GM12878 (cell line): ENCODE data around the gene CHPF2. TPM values are rescaled to one million over a fixed set of nuclear protein-coding genes. Genes with fewer than 3 reads are reported as not detected.

Experiments
- ATAC-seq: fragments of 200-7000 bp; cut with Tn5 transposase; 3 replicates; pipeline ENCODE4 v1.9.1; 2020; ENCODE audit warnings: mild to moderate bottlenecking, moderate library complexity
- Bru-seq: library from RNA; stranded (reverse); fragments of 400-500 nt; gene quantifications from one replicate; lab custom pipeline; 2021; lab: Mats Ljungman, UMichigan
- BruChase-seq, 2 experiments: library from RNA; stranded (reverse); fragments of 400-500 nt; gene quantifications; one replicate each; lab custom pipeline; 2021; lab: Mats Ljungman, UMichigan
- BruUV-seq: library from RNA; stranded (reverse); fragments of 400-500 nt; replicated peaks from 2 replicates; lab custom pipeline; 2021; lab: Mats Ljungman, UMichigan
- CTCF ChIA-PET: fragments of 300-600 bp; sonication (Branson Sonifier 250); formaldehyde crosslinking; extraction: SDS; loops from one replicate; lab custom pipeline; 2021; ENCODE audit warnings: inconsistent platforms; lab: Yijun Ruan, JAX
- POLR2A ChIA-PET: fragments of 350-600 bp; formaldehyde crosslinking; extraction: SDS; loops from one replicate; lab custom pipeline; 2021; ENCODE audit warnings: inconsistent platforms; lab: Charles Lee
- RAD21 ChIA-PET: fragments of 300-600 bp; sonication (Branson Sonifier 250); formaldehyde crosslinking; loops from one replicate; lab custom pipeline; 2023; ENCODE audit warnings: antibody characterized with exemption; ENCODE audit not compliant: unreplicated experiment; lab: Charles Lee
- SMC1A ChIA-PET: fragments of 300-600 bp; sonication (Branson Sonifier 250); formaldehyde crosslinking; loops from one replicate; lab custom pipeline; 2023; ENCODE audit not compliant: unreplicated experiment, uncharacterized antibody; lab: Charles Lee
- DNase-seq: peaks from one replicate; pipeline ENCODE4 v3.0.0-alpha.2; 2011; ENCODE audit warnings: low read depth, low spot score
- FAIRE-seq: peaks from 3 replicates; lab custom pipeline; 2011; peaks lifted over from hg19 to GRCh38; lab: Jason Lieb, UNC
- H2AFZ ChIP-seq: 2 replicates; pipeline ENCODE4 v1.6.0; 2011; ENCODE audit warnings: low read depth, low read length, control low read depth; ENCODE audit not compliant: control insufficient read depth
- H3K27ac ChIP-seq: 2 replicates; pipeline ENCODE4 v1.5.1; 2011; ENCODE audit warnings: control low read depth; ENCODE audit not compliant: control insufficient read depth, insufficient read depth
- H3K27me3 ChIP-seq, 2 experiments: replicated peaks in 1 of 2; 2 replicates each; pipeline versions ENCODE4 v1.6.0 to v1.6.1; 2011; ENCODE audit warnings: low read length in 1 of 2; ENCODE audit not compliant: control insufficient read depth in 2 of 2, insufficient read depth in 2 of 2
- H3K36me3 ChIP-seq, 2 experiments: 2 replicates each; pipeline ENCODE4 v1.5.1; 2011; ENCODE audit warnings: low read length in 1 of 2; ENCODE audit not compliant: control insufficient read depth in 2 of 2, insufficient read depth in 2 of 2
- H3K4me1 ChIP-seq: 2 replicates; pipeline ENCODE4 v1.6.1; 2011; ENCODE audit warnings: mild to moderate bottlenecking, low read length, moderate library complexity, mixed read lengths; ENCODE audit not compliant: control insufficient read depth, insufficient read depth
- H3K4me2 ChIP-seq: 2 replicates; pipeline ENCODE4 v1.6.0; 2011; ENCODE audit warnings: control low read depth; ENCODE audit not compliant: control insufficient read depth, insufficient read depth
- H3K4me3 ChIP-seq: fragments of 200-600 bp; sonication (generic); 2 replicates; pipeline ENCODE4 v1.5.1; 2016
- H3K79me2 ChIP-seq: 2 replicates; pipeline ENCODE4 v1.6.0; 2011; ENCODE audit warnings: low read length; ENCODE audit not compliant: control insufficient read depth, insufficient read depth
- H3K9ac ChIP-seq: 2 replicates; pipeline ENCODE4 v1.8.0; 2011; ENCODE audit warnings: low read length, control low read depth, mixed read lengths; ENCODE audit not compliant: control insufficient read depth, insufficient read depth
- H3K9me3 ChIP-seq: replicated peaks from 3 replicates; pipeline ENCODE4 v1.5.1; 2011; ENCODE audit warnings: mild to moderate bottlenecking, low read length; ENCODE audit not compliant: control insufficient read depth, insufficient read depth
- H4K20me1 ChIP-seq: 2 replicates; pipeline ENCODE4 v1.6.0; 2011; ENCODE audit not compliant: control insufficient read depth, insufficient read depth
- BACH1 ChIP-seq: fragments of 450-650 bp; IDR thresholded peaks from 2 replicates; pipeline ENCODE4 v1.6.1; 2017; ENCODE audit warnings: mild to moderate bottlenecking, borderline replicate concordance
- BMI1 ChIP-seq: fragments of 450-650 bp; IDR thresholded peaks from 2 replicates; pipeline ENCODE4 v1.6.1; 2016; ENCODE audit warnings: mild to moderate bottlenecking, moderate library complexity, borderline replicate concordance
- EP300 ChIP-seq, 2 experiments: fragments of 150-350 bp in 1 of 2; IDR thresholded peaks; 2 replicates each; pipeline ENCODE4 v1.6.1; 2011 to 2012; ENCODE audit warnings: low read depth in 2 of 2, low read length in 2 of 2, borderline replicate concordance in 1 of 2, improper control_type of control experiment in 1 of 2, inconsistent platforms in 1 of 2; ENCODE audit not compliant: control insufficient read depth in 1 of 2
- MEF2B ChIP-seq: fragments of 450-650 bp; IDR thresholded peaks from 2 replicates; pipeline ENCODE4 v1.6.1; 2018; ENCODE audit warnings: mild to moderate bottlenecking, moderate library complexity; ENCODE audit not compliant: partially characterized antibody, poor library complexity, severe bottlenecking
- NR2C1 ChIP-seq: fragments of 450-650 bp; IDR thresholded peaks from 2 replicates; pipeline ENCODE4 v1.6.1; 2017; ENCODE audit warnings: antibody characterized with exemption, mild to moderate bottlenecking, moderate library complexity
- POLR2AphosphoS5 ChIP-seq: IDR thresholded peaks from 2 replicates; pipeline ENCODE4 v1.6.1; 2011; ENCODE audit warnings: mild to moderate bottlenecking, low read length, inconsistent platforms
- RUNX3 ChIP-seq: IDR thresholded peaks from 2 replicates; pipeline ENCODE4 v1.6.1; 2012; ENCODE audit warnings: low read length, inconsistent platforms
- SP1 ChIP-seq: IDR thresholded peaks from one replicate; pipeline ENCODE4 v1.6.1; 2011; ENCODE audit warnings: low read depth, low read length
- ZNF622 ChIP-seq: fragments of 450-650 bp; IDR thresholded peaks from 2 replicates; pipeline ENCODE4 v1.6.1; 2017; ENCODE audit warnings: mild to moderate bottlenecking, inconsistent platforms
- WGBS: methylation state at CpG from one replicate; pipeline ENCODE4 v1.1.6; 2016; ENCODE audit warnings: low lambda C conversion rate; ENCODE audit not compliant: insufficient replicate concordance, insufficient coverage; ENCODE audit errors: missing lambda C conversion rate; 5-methylcytosine and 5-hydroxymethylcytosine counted together
- in situ Hi-C: fragments of 300-500 bp; cut with MboI; formaldehyde crosslinking; loops from 9 replicates; pipeline ENCODE4 v1.14.3; 2018; ENCODE audit warnings: mixed read lengths
- intact Hi-C: fragments of 100-400 bp; cut with micrococcal nuclease; formaldehyde crosslinking; loops from one replicate; pipeline ENCODE4 v1.14.2; 2022; ENCODE audit not compliant: unreplicated experiment
- long read RNA-seq, 2 experiments: library from polyadenylated mRNA; unstranded; transcript quantifications; one replicate each; pipeline ENCODE4 v2.0.0, GENCODE V29; 2019 to 2020
- polyA minus RNA-seq, 3 experiments: library from RNA; depleted of rRNA, polyadenylated mRNA; stranded (reverse); fragments of >200 nt; gene quantifications; 2 replicates each; pipeline ENCODE4 v1.2.3, GENCODE V29; 2011
- polyA plus RNA-seq, 11 experiments: library from polyadenylated mRNA; depleted of rRNA in 4 of 11; unstranded in 6 of 11; stranded (reverse) in 5 of 11; fragments of >200 nt; fragmentation: Nextera tagmentation in 4 of 11; fragmentation: Illumina TruSeq in 1 of 11; extraction: Ambion mirVana in 4 of 11; extraction: Trizol in 1 of 11; gene quantifications; 1 replicate in 1 of 11; 2 replicates in 10 of 11; pipeline versions ENCODE4 v1.2.1 to v1.2.3, GENCODE V29; 2011 to 2016; ENCODE audit warnings: inconsistent platforms in 2 of 11, missing spikeins in 2 of 11, low read depth in 1 of 11
- total RNA-seq, 4 experiments: library from RNA; depleted of rRNA in 3 of 4; stranded (reverse); fragments of >200 nt in 3 of 4; fragmentation: Illumina TruSeq in 1 of 4; extraction: Trizol in 1 of 4; gene quantifications; 2 replicates each; pipeline versions ENCODE4 v1.2.1 to v1.2.3, GENCODE V29; 2013 to 2021
- TF ChIP-seq, protein P1 (sequence below): fragments of 150-350 bp; IDR thresholded peaks from 2 replicates; pipeline ENCODE4 v1.6.1; 2014; ENCODE audit warnings: mild to moderate bottlenecking, low read depth, low read length

Gene CHPF2, protein sequence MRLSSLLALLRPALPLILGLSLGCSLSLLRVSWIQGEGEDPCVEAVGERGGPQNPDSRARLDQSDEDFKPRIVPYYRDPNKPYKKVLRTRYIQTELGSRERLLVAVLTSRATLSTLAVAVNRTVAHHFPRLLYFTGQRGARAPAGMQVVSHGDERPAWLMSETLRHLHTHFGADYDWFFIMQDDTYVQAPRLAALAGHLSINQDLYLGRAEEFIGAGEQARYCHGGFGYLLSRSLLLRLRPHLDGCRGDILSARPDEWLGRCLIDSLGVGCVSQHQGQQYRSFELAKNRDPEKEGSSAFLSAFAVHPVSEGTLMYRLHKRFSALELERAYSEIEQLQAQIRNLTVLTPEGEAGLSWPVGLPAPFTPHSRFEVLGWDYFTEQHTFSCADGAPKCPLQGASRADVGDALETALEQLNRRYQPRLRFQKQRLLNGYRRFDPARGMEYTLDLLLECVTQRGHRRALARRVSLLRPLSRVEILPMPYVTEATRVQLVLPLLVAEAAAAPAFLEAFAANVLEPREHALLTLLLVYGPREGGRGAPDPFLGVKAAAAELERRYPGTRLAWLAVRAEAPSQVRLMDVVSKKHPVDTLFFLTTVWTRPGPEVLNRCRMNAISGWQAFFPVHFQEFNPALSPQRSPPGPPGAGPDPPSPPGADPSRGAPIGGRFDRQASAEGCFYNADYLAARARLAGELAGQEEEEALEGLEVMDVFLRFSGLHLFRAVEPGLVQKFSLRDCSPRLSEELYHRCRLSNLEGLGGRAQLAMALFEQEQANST
- total RNA-seq (2013; cell fraction: nucleolus; rRNA removed), result 59.3 and 69.6 TPM in 2 replicates
- 23.4 and 25.8 TPM in 2 replicates for total RNA-seq (2014; rRNA removed)
- 10.1 and 11.6 TPM in 2 replicates for total RNA-seq (2014; rRNA removed; fragmentation: Illumina TruSeq; extraction: Trizol)
- total RNA-seq (2021), result 31.3 and 33.1 TPM in 2 replicates
- polyA plus RNA-seq (2011; ENCODE audit: low read depth), result 11.3 TPM
- polyA plus RNA-seq (2011; rRNA removed), result 6.7 and 9.2 TPM in 2 replicates
- polyA plus RNA-seq (2011; cell fraction: cytosol; rRNA removed), result 13.1 and 17.6 TPM in 2 replicates
- polyA plus RNA-seq (2011; cell fraction: nucleus; rRNA removed), result 96.6 and 98.8 TPM in 2 replicates
- 19.5 and 28.6 TPM in 2 replicates for polyA plus RNA-seq (2012)
- 3.2 and 9.2 TPM in 2 replicates for polyA plus RNA-seq (2014; fragmentation: Illumina TruSeq; extraction: Trizol)
- polyA plus RNA-seq (2014; fragmentation: Nextera tagmentation; extraction: Ambion mirVana), result under 1 TPM; 0.23 to 0.82 TPM
- polyA plus RNA-seq (2014; rRNA removed), result 24.1 and 28.2 TPM in 2 replicates
- 10 to 100 TPM; 11.4 to 13.4 TPM for polyA plus RNA-seq (2016; fragmentation: Nextera tagmentation; extraction: Ambion mirVana)
- polyA minus RNA-seq (2011; rRNA and poly(A)+ RNA removed), result 10.4 and 22.9 TPM in 2 replicates
- polyA minus RNA-seq (2011; cell fraction: cytosol; rRNA and poly(A)+ RNA removed), result 7.6 and 10.5 TPM in 2 replicates
- 36.0 and 57.0 TPM in 2 replicates for polyA minus RNA-seq (2011; cell fraction: nucleus; rRNA and poly(A)+ RNA removed)
- Bru-seq, nascent RNA, result percentile 93 among the genes with signal in this experiment
- BruChase-seq, experiment 1, labeled RNA remaining after a 6-hour chase, result percentile 93 among the genes with signal in this experiment
- BruChase-seq, experiment 2, labeled RNA remaining after a 2-hour chase, result percentile 96 among the genes with signal in this experiment
- long read RNA-seq, experiment 1, partial matches to known transcripts, result 1 of 1 reads
- long read RNA-seq, experiment 1, other reads (novel, unspliced or antisense), result 0 of 1 reads
- long read RNA-seq, experiment 2, result 0 reads

DNA sequence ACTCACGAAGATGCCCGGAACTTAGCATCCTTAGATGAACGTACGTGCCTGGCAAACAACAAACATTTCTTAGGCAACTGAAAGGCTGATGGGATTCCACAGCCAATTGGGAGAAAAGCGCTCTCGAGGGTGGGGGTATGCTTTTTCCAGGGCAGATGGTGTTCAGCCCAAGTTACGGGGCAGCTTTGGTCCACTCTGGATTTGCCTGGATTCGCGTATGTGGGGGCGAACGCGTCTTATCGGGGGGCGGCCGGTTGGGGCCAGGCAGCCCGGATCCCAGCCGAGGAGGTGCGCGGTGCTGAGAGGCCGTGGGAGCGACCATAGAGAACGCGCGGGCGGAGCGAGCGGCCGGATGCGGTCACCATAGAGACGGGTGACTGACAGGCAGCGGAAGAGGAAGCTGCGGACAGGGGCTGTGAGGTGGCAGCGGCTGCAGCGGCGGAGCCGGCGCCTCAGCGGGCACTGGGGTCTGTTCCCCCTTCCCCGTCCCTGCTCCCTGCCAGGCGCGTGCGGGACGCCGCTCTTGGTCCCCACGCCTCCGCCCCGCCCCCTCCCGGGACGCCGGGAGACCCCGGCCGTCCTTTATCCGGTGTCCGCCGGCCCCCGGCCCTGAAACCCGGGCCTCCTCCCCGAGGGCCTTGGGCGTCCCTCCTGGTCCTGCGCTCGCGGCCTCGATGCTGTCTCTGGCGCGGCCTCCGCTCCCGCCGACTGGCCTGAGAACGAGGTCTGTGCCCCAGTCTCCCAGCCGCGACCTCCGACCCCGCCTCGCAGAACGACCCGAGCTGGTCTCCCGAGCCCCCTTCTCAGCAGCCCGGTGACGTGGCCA is at the start of gene CHPF2:
Gene CHPF2 (plus strand): TSS at position 393 of the 826 bp plus-strand sequence. CDS start 1,529 bp downstream, outside the sequence.
- DNase-seq (peak; percentile 60), ATAC-seq (peak; percentile 97), FAIRE-seq (peak; percentile 88)
- under 1% methylated on average over 55 of the region's 79 CpGs for WGBS
- Histone ChIP-seq H3K4me1 (peaks cover 5% of the 10 kb centered on the region; the same call in 1 of the 2 replicates), H3K9me3 (no peaks in the 10 kb centered on the region), H3K79me2 (peaks cover 35% of the 10 kb centered on the region), H3K9ac (peak within 1 kb of the TSS; percentile 98), H3K4me3 (peak within 1 kb of the TSS; percentile 86), H3K36me3 (peaks cover 0 to 5% of the 10 kb centered on the region in 2 experiments; a peak in 3 of 4 replicates), H3K27ac (peak within 1 kb of the TSS; percentile 88), H2AFZ (peak within 1 kb of the TSS; percentile 90), H3K27me3 (no peaks in the 10 kb centered on the region), H4K20me1 (no peaks in the 10 kb centered on the region), H3K4me2 (peak within 1 kb of the TSS; percentile 95)
- no TSS peak for BruUV-seq
- CTCF ChIA-PET, result interaction anchor here (0.5 to 4.8 kb wide), 5 partner anchors 11 to 88 kb away, joined by 3 to 52 read pairs (median 4); no protein-coding TSS in a partner anchor
- RAD21 ChIA-PET, result interaction anchor here (1.5 kb wide), 1 partner anchor 12 kb away, joined by 11 read pairs; no protein-coding TSS in a partner anchor
- in situ Hi-C loops (no loop called here), intact Hi-C loops (no loop called here)
- POLR2A ChIA-PET, result interaction anchor here (1.0 kb wide), 2 partner anchors 12 to 13 kb away, joined by 3 to 5 read pairs; no protein-coding TSS in a partner anchor
- SMC1A ChIA-PET, result interaction anchor here (3.9 kb wide), 1 partner anchor 11 kb away, joined by 20 read pairs; no protein-coding TSS in a partner anchor
- TF ChIP-seq NR2C1 (peak; percentile 13; the same call in 1 of the 2 replicates), BMI1 (peak; percentile 54; the same call in 1 of the 2 replicates), BACH1 (peak; percentile 68), EP300 (IDR thresholded peaks at IDR 0.05; ENCODE audit: borderline replicate concordance in 1 of 2, control insufficient read depth in 1 of 2, low read depth in 2 of 2, low read length in 2 of 2) (no peak), SP1 (peak; percentile 45), ZNF622 (no peak), POLR2AphosphoS5 (peak; percentile 89), RUNX3 (peak; percentile 90), MEF2B (peak; percentile 6)
- TF ChIP-seq, protein P1, sequence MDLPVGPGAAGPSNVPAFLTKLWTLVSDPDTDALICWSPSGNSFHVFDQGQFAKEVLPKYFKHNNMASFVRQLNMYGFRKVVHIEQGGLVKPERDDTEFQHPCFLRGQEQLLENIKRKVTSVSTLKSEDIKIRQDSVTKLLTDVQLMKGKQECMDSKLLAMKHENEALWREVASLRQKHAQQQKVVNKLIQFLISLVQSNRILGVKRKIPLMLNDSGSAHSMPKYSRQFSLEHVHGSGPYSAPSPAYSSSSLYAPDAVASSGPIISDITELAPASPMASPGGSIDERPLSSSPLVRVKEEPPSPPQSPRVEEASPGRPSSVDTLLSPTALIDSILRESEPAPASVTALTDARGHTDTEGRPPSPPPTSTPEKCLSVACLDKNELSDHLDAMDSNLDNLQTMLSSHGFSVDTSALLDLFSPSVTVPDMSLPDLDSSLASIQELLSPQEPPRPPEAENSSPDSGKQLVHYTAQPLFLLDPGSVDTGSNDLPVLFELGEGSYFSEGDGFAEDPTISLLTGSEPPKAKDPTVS, result no peak
